Stomach (tissue), 9 donors: ENCODE results near the gene BAZ2A. TPM values are rescaled to one million over a fixed set of nuclear protein-coding genes. Genes with fewer than 3 reads are reported as not detected.
A peak's percentile ranks its signal among the peaks of the same experiment; 100 is the strongest.

ENCODE experiments used
- DNase-seq, 2 donors: peaks; one replicate each; pipeline versions ENCODE4 v3.0.0 to v3.0.0-alpha.2; 2013 to 2019
- H3K27ac ChIP-seq, 5 donors: fragments of 200-600 bp in 4 of 5; sonication (generic) in 4 of 5; one replicate each; pipeline ENCODE4 v1.5.1; 2013 to 2019; ENCODE audit warnings: mild to moderate bottlenecking in 1 of 5, moderate library complexity in 1 of 5
- H3K27me3 ChIP-seq, 3 donors: fragments of 200-600 bp; sonication (generic); one replicate each; pipeline ENCODE4 v1.5.1; 2017 to 2019; ENCODE audit warnings: mixed run types in 1 of 3
- H3K36me3 ChIP-seq, 4 donors: fragments of 200-600 bp; sonication (generic); 1 replicate in 3 of 4; 2 replicates in 1 of 4; pipeline ENCODE4 v1.5.1; 2016 to 2019
- H3K4me1 ChIP-seq, 4 donors: fragments of 200-600 bp; sonication (generic); one replicate each; pipeline ENCODE4 v1.5.1; 2016 to 2019
- H3K4me3 ChIP-seq, 4 donors: fragments of 200-600 bp; sonication (generic) in 3 of 4; one replicate each; pipeline ENCODE4 v1.5.1; 2016 to 2019; ENCODE audit warnings: mild to moderate bottlenecking in 1 of 4
- H3K9me3 ChIP-seq, 4 donors: fragments of 200-600 bp; sonication (generic); one replicate each; pipeline ENCODE4 v1.5.1; 2016 to 2019
- EP300 ChIP-seq: sonication (generic); formaldehyde crosslinking; IDR thresholded peaks from one replicate; pipeline ENCODE4 v1.6.1; 2017; ENCODE audit warnings: antibody characterized with exemption
- POLR2A ChIP-seq, 4 donors: fragments of 450-650 bp; IDR thresholded peaks; one replicate each; pipeline ENCODE4 v1.6.1; 2016; ENCODE audit warnings: antibody characterized with exemption in 4 of 4, control low read depth in 2 of 4, mild to moderate bottlenecking in 1 of 4, moderate library complexity in 1 of 4
- POLR2AphosphoS5 ChIP-seq, 3 donors: sonication (generic); formaldehyde crosslinking; IDR thresholded peaks; one replicate each; pipeline ENCODE4 v1.6.1; 2016; ENCODE audit warnings: antibody characterized with exemption in 3 of 3
- WGBS, 5 donors: extraction: QIAGEN DNeasy Blood & Tissue Kit in 3 of 5; methylation state at CpG; one replicate each; pipeline versions ENCODE4 v1.1.5 to v1.1.7; 2013 to 2018; 5-methylcytosine and 5-hydroxymethylcytosine counted together
- intact Hi-C: fragments of 100-400 bp; cut with DNase I; formaldehyde crosslinking; loops from one replicate; pipeline ENCODE4 v1.15.1; 2023; ENCODE audit warnings: low total_unique reads
- polyA plus RNA-seq, 3 donors: library from polyadenylated mRNA; stranded (reverse); fragments of 200-250 nt; gene quantifications; one replicate each; pipeline ENCODE4 v1.2.3, GENCODE V29; 2013
- total RNA-seq, 5 donors: library from RNA; depleted of rRNA; stranded (reverse); fragments of >200 nt; gene quantifications; one replicate each; pipeline versions ENCODE4 v1.1.0 to v1.2.3, GENCODE V29; 2014 to 2016
- TF ChIP-seq, protein P1 (sequence below), 7 experiments: fragments of 450-650 bp in 4 of 7; fragments of 200-600 bp in 3 of 7; sonication (generic) in 3 of 7; IDR thresholded peaks; one replicate each; pipeline ENCODE4 v1.5.1; 2016 to 2019; ENCODE audit warnings: antibody characterized with exemption in 7 of 7, control low read depth in 2 of 7, mild to moderate bottlenecking in 1 of 7
- donor health status: healthy with polysubstance abuse.
- donor health status: Bipolar disorder and iron deficiency.
- donor health status: healthy.

The BAZ2A gene
- total and polyA plus RNA-seq, 8 donors: 9.5 to 158 (median 75.5) TPM

DNA sequence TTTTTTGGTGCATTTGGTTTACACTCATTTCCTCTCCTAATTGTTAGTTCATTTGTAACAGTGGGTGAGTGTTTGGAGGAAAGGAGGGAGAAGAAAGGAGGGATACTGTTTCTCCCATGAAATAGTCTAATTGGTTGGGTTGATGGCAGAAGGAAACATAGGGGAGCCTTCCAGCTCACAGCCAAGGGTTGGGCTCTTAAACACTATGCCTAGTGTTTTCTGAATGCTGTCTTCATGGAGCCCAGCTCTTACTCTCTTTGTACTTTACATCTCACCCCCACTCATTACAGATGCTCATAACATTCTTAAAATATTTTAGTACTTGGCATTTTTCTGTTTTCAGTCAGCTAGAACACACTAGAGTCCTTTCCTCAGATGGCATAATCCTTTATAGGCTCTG lies 38.2 kb downstream of the BAZ2A start:
- Histone ChIP-seq H3K4me1 (peaks cover 0 to 7% (median 0%) of the 10 kb centered on the region in 4 donors), H3K36me3 (peaks cover 21 to 67% (median 58%) of the 10 kb centered on the region in 4 donors), H3K27ac (peak overlapping the region in 1 of 5 donors; percentile 7)

DNA sequence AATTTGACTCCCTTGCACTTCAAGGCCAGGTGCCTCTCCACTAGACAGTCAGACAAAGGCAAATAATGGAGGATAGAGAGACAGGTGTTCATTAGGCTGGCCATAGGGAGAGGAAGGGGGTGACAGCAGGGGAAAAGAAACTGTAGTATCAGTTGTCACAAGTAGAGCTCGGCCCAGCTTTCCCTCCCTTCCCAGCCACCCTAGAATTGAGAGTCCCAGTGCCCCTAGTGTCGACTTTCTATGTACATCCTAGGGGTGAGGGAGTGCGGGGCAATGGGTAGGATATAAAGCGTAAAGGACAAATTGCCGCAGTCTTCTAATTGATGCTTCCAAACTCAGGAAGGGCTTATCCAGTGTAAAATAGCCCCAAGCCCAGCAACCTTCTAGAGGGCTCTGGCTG lies 39.0 kb downstream of the BAZ2A start:
- H3K27me3 ChIP-seq: no peaks in the 10 kb centered on the region
- no peak overlapping the region for H3K27ac ChIP-seq
- peaks cover 0 to 7% (median 0%) of the 10 kb centered on the region in 4 donors for H3K4me1 ChIP-seq
- DNase-seq: no peak
- no peak overlapping the region for H3K4me3 ChIP-seq
- 70 to 80% (median 72%) methylated on average over 5 of the region's 5 CpGs for WGBS, 5 donors
- TF ChIP-seq POLR2A (IDR thresholded peaks at IDR 0.05): no peak
- no peak for TF ChIP-seq POLR2AphosphoS5 (IDR thresholded peaks at IDR 0.05)
- TF ChIP-seq EP300: no peak
- TF ChIP-seq, protein P1, sequence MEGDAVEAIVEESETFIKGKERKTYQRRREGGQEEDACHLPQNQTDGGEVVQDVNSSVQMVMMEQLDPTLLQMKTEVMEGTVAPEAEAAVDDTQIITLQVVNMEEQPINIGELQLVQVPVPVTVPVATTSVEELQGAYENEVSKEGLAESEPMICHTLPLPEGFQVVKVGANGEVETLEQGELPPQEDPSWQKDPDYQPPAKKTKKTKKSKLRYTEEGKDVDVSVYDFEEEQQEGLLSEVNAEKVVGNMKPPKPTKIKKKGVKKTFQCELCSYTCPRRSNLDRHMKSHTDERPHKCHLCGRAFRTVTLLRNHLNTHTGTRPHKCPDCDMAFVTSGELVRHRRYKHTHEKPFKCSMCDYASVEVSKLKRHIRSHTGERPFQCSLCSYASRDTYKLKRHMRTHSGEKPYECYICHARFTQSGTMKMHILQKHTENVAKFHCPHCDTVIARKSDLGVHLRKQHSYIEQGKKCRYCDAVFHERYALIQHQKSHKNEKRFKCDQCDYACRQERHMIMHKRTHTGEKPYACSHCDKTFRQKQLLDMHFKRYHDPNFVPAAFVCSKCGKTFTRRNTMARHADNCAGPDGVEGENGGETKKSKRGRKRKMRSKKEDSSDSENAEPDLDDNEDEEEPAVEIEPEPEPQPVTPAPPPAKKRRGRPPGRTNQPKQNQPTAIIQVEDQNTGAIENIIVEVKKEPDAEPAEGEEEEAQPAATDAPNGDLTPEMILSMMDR (IDR thresholded peaks at IDR 0.05): no peak
- peaks cover 21 to 65% (median 55%) of the 10 kb centered on the region in 4 donors for H3K36me3 ChIP-seq
- intact Hi-C loops: no loop called here
- H3K9me3 ChIP-seq: no peaks in the 10 kb centered on the region

More for the DNA sequence above, 38.2 kb downstream of the BAZ2A start:
- H3K4me3 ChIP-seq: no peak overlapping the region
- H3K27me3 ChIP-seq: no peaks in the 10 kb centered on the region
- H3K9me3 ChIP-seq: no peaks in the 10 kb centered on the region
- intact Hi-C loops: no loop called here
- TF ChIP-seq, protein P1 (IDR thresholded peaks at IDR 0.05): no peak
- TF ChIP-seq POLR2AphosphoS5 (IDR thresholded peaks at IDR 0.05) (no peak), POLR2A (IDR thresholded peaks at IDR 0.05) (no peak), EP300 (no peak)
- peak in 1 of 2 donors; percentile 30 for DNase-seq

DNA sequence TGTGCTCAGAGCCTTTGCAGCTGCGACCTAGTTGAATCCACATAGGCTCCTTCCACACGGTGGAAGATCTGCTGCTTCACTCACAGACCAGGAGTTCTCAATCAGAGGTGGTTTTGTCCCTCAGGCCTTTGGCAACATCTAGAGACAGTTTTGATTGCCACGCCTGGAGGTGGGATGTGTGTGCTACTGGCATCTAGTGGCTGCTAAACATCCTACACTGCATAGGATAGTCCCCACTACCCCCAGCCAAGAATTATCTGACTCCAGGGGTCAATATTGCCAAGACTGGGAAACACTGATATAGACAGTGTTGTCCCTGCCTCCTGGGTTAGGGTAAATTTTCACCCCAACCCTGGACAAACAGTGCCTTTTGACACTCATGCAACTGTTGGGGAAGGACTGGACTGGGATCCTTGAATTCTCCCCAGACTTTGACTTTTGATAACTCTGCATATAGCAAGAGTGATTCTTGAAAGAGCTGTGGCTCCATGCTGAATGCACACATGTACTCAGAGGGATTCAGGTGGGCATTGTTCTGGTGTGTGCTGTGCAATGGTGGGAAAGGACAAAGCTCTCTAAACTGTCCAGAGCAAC lies 39.8 kb downstream of the BAZ2A start:
- peak in 1 of 2 donors; percentile 41 for DNase-seq
- Histone ChIP-seq H3K9me3 (no peaks in the 10 kb centered on the region), H3K4me3 (no peak overlapping the region), H3K4me1 (peaks cover 0 to 7% (median 0%) of the 10 kb centered on the region in 4 donors), H3K27me3 (no peaks in the 10 kb centered on the region), H3K36me3 (peaks cover 21 to 65% (median 53%) of the 10 kb centered on the region in 4 donors), H3K27ac (no peak overlapping the region)
- intact Hi-C loops: no loop called here
- WGBS, 5 donors: 45 to 62% (median 59%) methylated on average over 2 to 3 of the region's 3 CpGs
- no peak for TF ChIP-seq POLR2AphosphoS5 (IDR thresholded peaks at IDR 0.05)
- TF ChIP-seq, protein P1 (IDR thresholded peaks at IDR 0.05): peak in 1 of 7 experiments; percentile 11

DNA sequence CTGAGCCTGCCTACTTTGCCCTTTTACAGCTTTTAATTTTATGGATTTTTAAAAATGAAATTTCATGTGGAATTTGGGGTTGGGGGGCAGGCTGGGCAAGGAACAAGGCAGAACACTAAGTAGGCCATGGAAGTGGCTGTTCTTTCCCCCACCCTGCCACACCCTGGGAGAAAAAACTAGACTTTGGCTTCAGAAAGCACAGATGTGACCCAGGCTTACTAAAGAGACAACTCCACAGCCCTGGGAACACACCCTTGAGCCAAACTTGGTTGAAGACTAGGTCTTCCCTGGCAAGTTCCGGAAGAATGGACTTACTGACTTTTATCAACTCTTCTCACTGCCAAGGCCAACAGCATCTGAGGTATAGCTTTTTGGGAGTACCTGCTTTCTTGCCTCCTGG lies 40.3 kb downstream of the BAZ2A start:
- Histone ChIP-seq H3K4me3 (no peak overlapping the region), H3K4me1 (peaks cover 0 to 7% (median 0%) of the 10 kb centered on the region in 4 donors), H3K9me3 (no peaks in the 10 kb centered on the region), H3K36me3 (peaks cover 21 to 59% (median 49%) of the 10 kb centered on the region in 4 donors), H3K27me3 (no peaks in the 10 kb centered on the region), H3K27ac (no peak overlapping the region)
- DNase-seq: no peak
- TF ChIP-seq, protein P1 (IDR thresholded peaks at IDR 0.05): no peak
- TF ChIP-seq POLR2A (IDR thresholded peaks at IDR 0.05) (no peak), POLR2AphosphoS5 (IDR thresholded peaks at IDR 0.05) (no peak), EP300 (no peak)
- 83 to 95% (median 90%) methylated on average over 1 of the region's 1 CpG for WGBS, 5 donors
- intact Hi-C loops: no loop called here
